ENCODE data around the gene SLC15A1.

The SLC15A1 gene

DNA sequence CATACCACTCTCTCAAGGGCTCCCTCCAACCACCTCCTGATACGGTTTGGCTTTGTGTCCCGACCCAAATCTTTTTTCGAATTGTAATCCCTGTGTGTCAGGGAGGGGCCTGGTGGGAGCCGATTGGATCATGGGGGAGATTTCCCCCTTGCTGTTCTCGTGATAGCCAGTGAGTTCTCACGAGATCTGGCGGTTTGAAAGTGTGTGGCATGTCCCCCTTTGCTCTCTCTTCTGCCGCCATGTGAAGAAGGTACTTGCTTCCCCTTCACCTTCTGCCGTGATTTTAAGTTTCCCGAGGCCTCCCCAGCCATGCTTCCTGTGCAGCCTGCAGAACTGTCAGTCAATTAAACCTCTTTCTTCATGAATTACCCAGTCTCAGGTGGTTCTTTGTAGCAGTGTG, 34.7 kb upstream of the SLC15A1 start:
- Histone ChIP-seq H3K27ac (ENCODE audit: low read depth, low read length) (no peak overlapping the region), H3K9ac (ENCODE audit: low read length) (no peak overlapping the region), H3K4me3 (ENCODE audit: insufficient read depth, low read length, poor library complexity, severe bottlenecking) (no peak overlapping the region), H3K4me2 (ENCODE audit: low read depth, low read length, poor library complexity, severe bottlenecking) (no peak overlapping the region), H3K27me3 (ENCODE audit: low read length) (no peaks in the 10 kb centered on the region), H3K9me2 (replicated peaks; ENCODE audit: insufficient read depth, low read length) (no peaks in the 10 kb centered on the region), H3K36me3 (ENCODE audit: low read length) (no peaks in the 10 kb centered on the region), H3K9me3 (ENCODE audit: insufficient read depth, low read length) (no peaks in the 10 kb centered on the region), H3K79me2 (ENCODE audit: insufficient read depth, low read length) (no peaks in the 10 kb centered on the region), H4K20me1 (ENCODE audit: low read depth, low read length) (no peaks in the 10 kb centered on the region), H2AFZ (ENCODE audit: low read depth, low read length, severe bottlenecking) (no peak overlapping the region), H3F3A (ENCODE audit: insufficient read depth) (no peaks in the 10 kb centered on the region)
- TF ChIP-seq, protein P1, sequence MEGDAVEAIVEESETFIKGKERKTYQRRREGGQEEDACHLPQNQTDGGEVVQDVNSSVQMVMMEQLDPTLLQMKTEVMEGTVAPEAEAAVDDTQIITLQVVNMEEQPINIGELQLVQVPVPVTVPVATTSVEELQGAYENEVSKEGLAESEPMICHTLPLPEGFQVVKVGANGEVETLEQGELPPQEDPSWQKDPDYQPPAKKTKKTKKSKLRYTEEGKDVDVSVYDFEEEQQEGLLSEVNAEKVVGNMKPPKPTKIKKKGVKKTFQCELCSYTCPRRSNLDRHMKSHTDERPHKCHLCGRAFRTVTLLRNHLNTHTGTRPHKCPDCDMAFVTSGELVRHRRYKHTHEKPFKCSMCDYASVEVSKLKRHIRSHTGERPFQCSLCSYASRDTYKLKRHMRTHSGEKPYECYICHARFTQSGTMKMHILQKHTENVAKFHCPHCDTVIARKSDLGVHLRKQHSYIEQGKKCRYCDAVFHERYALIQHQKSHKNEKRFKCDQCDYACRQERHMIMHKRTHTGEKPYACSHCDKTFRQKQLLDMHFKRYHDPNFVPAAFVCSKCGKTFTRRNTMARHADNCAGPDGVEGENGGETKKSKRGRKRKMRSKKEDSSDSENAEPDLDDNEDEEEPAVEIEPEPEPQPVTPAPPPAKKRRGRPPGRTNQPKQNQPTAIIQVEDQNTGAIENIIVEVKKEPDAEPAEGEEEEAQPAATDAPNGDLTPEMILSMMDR (IDR thresholded peaks at IDR 0.05; ENCODE audit: insufficient read depth, low read length, poor library complexity, severe bottlenecking): no peak
- no peak for TF ChIP-seq EZH2phosphoT487 (conservative IDR thresholded peaks at IDR 0.05; ENCODE audit: low read length)

DNA sequence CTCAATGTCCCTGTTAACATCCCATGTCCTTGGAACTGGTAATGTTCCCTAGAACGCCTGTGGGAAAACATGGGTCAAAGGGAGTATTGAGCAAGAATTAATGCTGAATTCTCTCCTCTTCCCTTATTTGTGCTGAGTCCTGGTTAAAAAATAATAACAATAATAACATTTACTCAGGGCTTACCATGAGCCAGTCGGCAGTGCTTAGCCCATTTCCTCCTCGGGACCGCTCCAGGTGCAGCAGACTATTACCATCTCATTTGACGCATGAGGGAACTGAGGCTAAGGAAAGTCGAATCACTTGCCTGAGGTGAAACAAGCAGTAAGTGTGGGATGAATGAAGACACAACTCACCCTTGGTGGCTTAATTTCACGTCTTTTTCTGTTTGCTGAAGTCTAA, 33.6 kb upstream of the SLC15A1 start:
- TF ChIP-seq EZH2phosphoT487 (conservative IDR thresholded peaks at IDR 0.05; ENCODE audit: low read length): no peak
- TF ChIP-seq, protein P1 (IDR thresholded peaks at IDR 0.05; ENCODE audit: insufficient read depth, low read length, poor library complexity, severe bottlenecking): no peak
- no peak overlapping the region for H3K9ac ChIP-seq (ENCODE audit: low read length)
- H3K9me3 ChIP-seq (ENCODE audit: insufficient read depth, low read length): no peaks in the 10 kb centered on the region
- H3K27ac ChIP-seq (ENCODE audit: low read depth, low read length): no peak overlapping the region
- H2AFZ ChIP-seq (ENCODE audit: low read depth, low read length, severe bottlenecking): no peak overlapping the region
- H3K4me2 ChIP-seq (ENCODE audit: low read depth, low read length, poor library complexity, severe bottlenecking): no peak overlapping the region
- H4K20me1 ChIP-seq (ENCODE audit: low read depth, low read length): no peaks in the 10 kb centered on the region
- no peak overlapping the region for H3K4me3 ChIP-seq (ENCODE audit: insufficient read depth, low read length, poor library complexity, severe bottlenecking)
- no peaks in the 10 kb centered on the region for H3K79me2 ChIP-seq (ENCODE audit: insufficient read depth, low read length)
- no peaks in the 10 kb centered on the region for H3F3A ChIP-seq (ENCODE audit: insufficient read depth)
- H3K27me3 ChIP-seq (ENCODE audit: low read length): no peaks in the 10 kb centered on the region
- H3K36me3 ChIP-seq (ENCODE audit: low read length): no peaks in the 10 kb centered on the region
- no peaks in the 10 kb centered on the region for H3K9me2 ChIP-seq (replicated peaks; ENCODE audit: insufficient read depth, low read length)

DNA sequence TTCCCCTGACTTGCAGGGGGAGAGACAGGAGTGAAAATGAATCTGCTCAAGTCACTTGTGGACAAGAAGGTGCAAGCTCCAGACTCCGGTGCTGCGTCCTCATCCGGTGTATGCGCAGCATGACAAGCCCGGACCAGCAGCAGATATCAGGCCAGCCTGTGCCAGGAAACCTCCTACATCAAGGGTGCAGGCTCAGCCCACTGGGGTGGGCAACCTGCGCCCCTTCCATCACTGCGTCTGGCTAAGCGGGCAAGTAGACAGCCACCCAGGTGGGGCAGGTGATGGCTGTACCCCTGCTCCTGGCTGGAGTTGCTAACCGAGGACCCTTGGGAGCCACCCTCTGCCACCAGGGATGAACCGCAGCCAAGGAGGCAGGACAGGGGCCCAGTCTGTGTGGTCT, 32.9 kb upstream of the SLC15A1 start:
- Histone ChIP-seq H3F3A (ENCODE audit: insufficient read depth) (no peaks in the 10 kb centered on the region), H2AFZ (ENCODE audit: low read depth, low read length, severe bottlenecking) (no peak overlapping the region), H3K9ac (ENCODE audit: low read length) (no peak overlapping the region), H3K27ac (ENCODE audit: low read depth, low read length) (no peak overlapping the region), H3K36me3 (ENCODE audit: low read length) (no peaks in the 10 kb centered on the region), H3K27me3 (ENCODE audit: low read length) (no peaks in the 10 kb centered on the region), H3K4me3 (ENCODE audit: insufficient read depth, low read length, poor library complexity, severe bottlenecking) (no peak overlapping the region), H3K79me2 (ENCODE audit: insufficient read depth, low read length) (no peaks in the 10 kb centered on the region), H3K9me3 (ENCODE audit: insufficient read depth, low read length) (no peaks in the 10 kb centered on the region), H4K20me1 (ENCODE audit: low read depth, low read length) (no peaks in the 10 kb centered on the region), H3K9me2 (replicated peaks; ENCODE audit: insufficient read depth, low read length) (no peaks in the 10 kb centered on the region), H3K4me2 (ENCODE audit: low read depth, low read length, poor library complexity, severe bottlenecking) (no peak overlapping the region)
- TF ChIP-seq EZH2phosphoT487 (conservative IDR thresholded peaks at IDR 0.05; ENCODE audit: low read length): no peak
- TF ChIP-seq, protein P1 (IDR thresholded peaks at IDR 0.05; ENCODE audit: insufficient read depth, low read length, poor library complexity, severe bottlenecking): no peak
